K562 (cell line): ENCODE results near the gene EPHA1. TPM values are rescaled to one million over a fixed set of nuclear protein-coding genes. Genes with fewer than 3 reads are reported as not detected.
A peak's percentile ranks its signal among the peaks of the same experiment; 100 is the strongest.

Experiments
- ATF2 ChIP-seq: sonication (generic); formaldehyde crosslinking; IDR thresholded peaks from 2 replicates; pipeline ENCODE4 v1.8.1; 2022; ENCODE audit warnings: missing genetic modification reagents
- BCLAF1 ChIP-seq, 2 experiments: fragments of 450-650 bp in 1 of 2; IDR thresholded peaks; 2 replicates each; pipeline ENCODE4 v1.6.1; 2011 to 2017; ENCODE audit warnings: low read depth in 2 of 2, antibody characterized with exemption in 1 of 2, borderline replicate concordance in 1 of 2, low read length in 1 of 2, mild to moderate bottlenecking in 1 of 2, mixed read lengths in 1 of 2; ENCODE audit not compliant: control insufficient read depth in 1 of 2
- BCOR ChIP-seq: fragments of 450-650 bp; IDR thresholded peaks from 2 replicates; pipeline ENCODE4 v1.6.1; 2016
- BMI1 ChIP-seq: fragments of 150-350 bp; IDR thresholded peaks from 2 replicates; pipeline ENCODE4 v1.6.1; 2014; ENCODE audit warnings: low read length
- CTBP1 ChIP-seq: fragments of 450-650 bp; IDR thresholded peaks from 2 replicates; pipeline ENCODE4 v1.6.1; 2016; ENCODE audit warnings: borderline replicate concordance
- DACH1 ChIP-seq: fragments of 450-650 bp; IDR thresholded peaks from 2 replicates; pipeline ENCODE4 v1.6.1; 2018; ENCODE audit not compliant: partially characterized antibody
- EP300 ChIP-seq: IDR thresholded peaks from 2 replicates; pipeline ENCODE4 v1.6.1; 2012; ENCODE audit warnings: low read length, improper control_type of control experiment
- FOSL1 ChIP-seq: fragments of 200-800 bp; sonication (Bioruptor generic); conservative IDR thresholded peaks from 2 replicates; pipeline ENCODE4 v1.6.1; 2016; ENCODE audit warnings: missing genetic modification characterization, missing compliant biosample characterization
- HDAC3 ChIP-seq: fragments of 450-650 bp; IDR thresholded peaks from 2 replicates; pipeline ENCODE4 v1.6.1; 2018; ENCODE audit warnings: borderline replicate concordance, mild to moderate bottlenecking, moderate library complexity; ENCODE audit not compliant: partially characterized antibody
- ID3 ChIP-seq, 2 experiments: fragments of 250-450 bp in 1 of 2; fragments of 450-650 bp in 1 of 2; sonication (Bioruptor Pico) in 1 of 2; IDR thresholded peaks; 2 replicates each; pipeline versions ENCODE4 v1.6.1 to v1.8.0; 2016 to 2021; ENCODE audit warnings: mild to moderate bottlenecking in 2 of 2, moderate library complexity in 2 of 2, missing compliant biosample characterization in 1 of 2, missing genetic modification characterization in 1 of 2
- LCOR ChIP-seq: sonication (generic); formaldehyde crosslinking; IDR thresholded peaks from 2 replicates; pipeline ENCODE4 v1.8.0; 2022; ENCODE audit warnings: mild to moderate bottlenecking, missing genetic modification reagents
- MITF ChIP-seq: IDR thresholded peaks from 2 replicates; pipeline ENCODE4 v1.6.1; 2014; ENCODE audit warnings: antibody characterized with exemption
- RBFOX2 ChIP-seq: fragments of 200-400 bp; formaldehyde crosslinking; IDR thresholded peaks from 2 replicates; pipeline ENCODE4 v1.6.1; 2017; ENCODE audit warnings: low read depth, mild to moderate bottlenecking, low read length, moderate library complexity
- SMAD2 ChIP-seq: fragments of 150-350 bp; IDR thresholded peaks from 2 replicates; pipeline ENCODE4 v1.6.1; 2014; ENCODE audit warnings: low read depth, mild to moderate bottlenecking, low read length
- SMARCC2 ChIP-seq: fragments of 450-650 bp; IDR thresholded peaks from 2 replicates; pipeline ENCODE4 v1.6.1; 2017; ENCODE audit warnings: antibody characterized with exemption, moderate library complexity, mild to moderate bottlenecking, low read depth
- SRSF9 ChIP-seq: fragments of 200-400 bp; formaldehyde crosslinking; IDR thresholded peaks from 2 replicates; pipeline ENCODE4 v1.6.1; 2017; ENCODE audit warnings: low read depth, low read length, borderline replicate concordance
- TBP ChIP-seq: optimal IDR thresholded peaks from 2 replicates; pipeline ENCODE3; 2011; ENCODE audit warnings: low read depth, low read length, improper control_type of control experiment
- ZBTB8A ChIP-seq: fragments of 450-650 bp; IDR thresholded peaks from 2 replicates; pipeline ENCODE4 v1.6.1; 2018; ENCODE audit warnings: mild to moderate bottlenecking, moderate library complexity; ENCODE audit not compliant: partially characterized antibody
- ZNF347 ChIP-seq: fragments of 450-650 bp; formaldehyde crosslinking; IDR thresholded peaks from 2 replicates; pipeline ENCODE4 v1.4.0; 2020; ENCODE audit warnings: low read depth, mild to moderate bottlenecking, moderate library complexity
- ZNF395 ChIP-seq: fragments of 200-800 bp; sonication (Bioruptor generic); IDR thresholded peaks from 2 replicates; pipeline ENCODE4 v1.6.1; 2017; ENCODE audit warnings: missing genetic modification characterization, missing compliant biosample characterization
- polyA plus RNA-seq, 8 experiments: library from polyadenylated mRNA; depleted of rRNA in 4 of 8; stranded (reverse) in 5 of 8; unstranded in 3 of 8; fragments of >200 nt; fragmentation: Nextera tagmentation in 2 of 8; fragmentation: Illumina TruSeq in 1 of 8; extraction: Ambion mirVana in 2 of 8; extraction: Trizol in 1 of 8; gene quantifications; 2 replicates each; pipeline versions ENCODE4 v1.2.1 to v1.2.3, GENCODE V29; 2011 to 2014; ENCODE audit warnings: inconsistent platforms in 1 of 8, missing spikeins in 1 of 8
- total RNA-seq, 7 experiments: library from RNA; depleted of rRNA in 6 of 7; stranded (reverse); fragments of >200 nt in 6 of 7; fragmentation: Illumina TruSeq in 2 of 7; extraction: Trizol in 2 of 7; gene quantifications; 2 replicates each; pipeline versions ENCODE4 v1.2.1 to v1.2.3, GENCODE V29; 2011 to 2021; ENCODE audit warnings: low replicate concordance in 1 of 7

Gene EPHA1
- total and polyA plus RNA-seq, 9 of the 15 experiments (the other 6 are each of a cell fraction or from before 2014, with no cell fraction given), result 0.22 to 0.57 (median 0.32) TPM; not detected in 6

- TF ChIP-seq BCLAF1 (IDR thresholded peaks at IDR 0.05; ENCODE audit: borderline replicate concordance in 1 of 2, control insufficient read depth in 1 of 2, low read depth in 2 of 2, low read length in 1 of 2) (0 out of 4 replicates have a peak, but pooled peaks of 1 of the 2 experiments have one; percentile 67), ID3 (CRISPR knock-in tag; IDR thresholded peaks at IDR 0.05) (no peak), ID3 (tag; IDR thresholded peaks at IDR 0.05) (peak; percentile 97), SRSF9 (no peak), LCOR (CRISPR knock-in tag) (no peak), ZNF347 (no peak), CTBP1 (no peak; the same call in 1 of the 2 replicates), TBP (peak; percentile 30), BCOR (no peak), ATF2 (no peak), RBFOX2 (no peak), DACH1 (peak; percentile 92), HDAC3 (peak; percentile 71), EP300 (peak; percentile 88), BMI1 (no peak), FOSL1 (tag) (peak; percentile 60; the same call in 1 of the 2 replicates), SMAD2 (no peak), ZNF395 (no peak), MITF (no peak), SMARCC2 (peak; percentile 75; the same call in 1 of the 2 replicates), ZBTB8A (no peak)
Observed at GRCh38 chr7:143426479-143427142, 18.0 kb upstream of the EPHA1 start (continued).
